Activated CD4-positive, CD25-positive, alpha-beta regulatory T cell treated with anti-CD3 and anti-CD28 coated beads, Interleukin-2, amount 50 U/mL, for 16 hours (primary cell): ENCODE measurements around the gene CAMK1D.
A peak's percentile ranks its signal among the peaks of the same experiment; 100 is the strongest.

Experiments used
- DNase-seq: peaks from one replicate; pipeline ENCODE4 v3.0.0-alpha.2; 2020; ENCODE audit warnings: low read depth, low spot score

Gene CAMK1D

GRCh38 chr10:12400266-12400931 is 51.1 kb downstream of the CAMK1D start:
- DNase-seq, result no peak

GRCh38 chr10:12401466-12401865 is 52.1 kb downstream of the CAMK1D start:
- no peak for DNase-seq

- no peak for DNase-seq
Measured at GRCh38 chr10:12403119-12403518, 53.8 kb downstream of the CAMK1D start.

GRCh38 chr10:12405342-12406320 is 56.3 kb downstream of the CAMK1D start:
- no peak for DNase-seq

- DNase-seq, result no peak
Measured at GRCh38 chr10:12406764-12407400, 57.5 kb downstream of the CAMK1D start.

- DNase-seq, result no peak
Measured at GRCh38 chr10:12408472-12408871, 59.1 kb downstream of the CAMK1D start.

GRCh38 chr10:12409161-12409560 is 59.8 kb downstream of the CAMK1D start:
- DNase-seq, result no peak

GRCh38 chr10:12409613-12410012 is 60.3 kb downstream of the CAMK1D start:
- no peak for DNase-seq

GRCh38 chr10:12412666-12413368 is 63.5 kb downstream of the CAMK1D start:
- no peak for DNase-seq

- DNase-seq, result no peak
Measured at GRCh38 chr10:12413369-12413711, 64.0 kb downstream of the CAMK1D start.

GRCh38 chr10:12414278-12414989 is 65.1 kb downstream of the CAMK1D start:
- DNase-seq, result no peak

- no peak for DNase-seq
Measured at GRCh38 chr10:12416344-12417050, 67.2 kb downstream of the CAMK1D start.

GRCh38 chr10:12417331-12417730 is 68.0 kb downstream of the CAMK1D start:
- no peak for DNase-seq

- no peak for DNase-seq
Measured at GRCh38 chr10:12418000-12418399, 68.7 kb downstream of the CAMK1D start.

- no peak for DNase-seq
Measured at GRCh38 chr10:12418725-12419261, 69.4 kb downstream of the CAMK1D start.

GRCh38 chr10:12419262-12419847 is 70.0 kb downstream of the CAMK1D start:
- peak; percentile 41 for DNase-seq

- DNase-seq, result no peak
Measured at GRCh38 chr10:12420530-12421120, 71.3 kb downstream of the CAMK1D start.

- no peak for DNase-seq
Measured at GRCh38 chr10:12422189-12422588, 72.8 kb downstream of the CAMK1D start.

GRCh38 chr10:12423896-12424295 is 74.5 kb downstream of the CAMK1D start:
- DNase-seq, result no peak
